GM12878 (cell line): ENCODE results near the gene RFXAP.

Experiments
- ATF7 ChIP-seq: fragments of 450-650 bp; IDR thresholded peaks from 2 replicates; pipeline ENCODE4 v1.6.1; 2016; ENCODE audit warnings: low read depth, mild to moderate bottlenecking
- CEBPB ChIP-seq, 2 experiments: fragments of 150-350 bp in 1 of 2; IDR thresholded peaks; 2 replicates each; pipeline ENCODE4 v1.6.1; 2012 to 2014; ENCODE audit warnings: low read depth in 2 of 2, low read length in 2 of 2, borderline replicate concordance in 1 of 2, inconsistent platforms in 1 of 2
- EP300 ChIP-seq, 2 experiments: fragments of 150-350 bp in 1 of 2; IDR thresholded peaks; 2 replicates each; pipeline ENCODE4 v1.6.1; 2011 to 2012; ENCODE audit warnings: low read depth in 2 of 2, low read length in 2 of 2, borderline replicate concordance in 1 of 2, improper control_type of control experiment in 1 of 2, inconsistent platforms in 1 of 2; ENCODE audit not compliant: control insufficient read depth in 1 of 2
- MTA3 ChIP-seq: IDR thresholded peaks from 2 replicates; pipeline ENCODE4 v1.6.1; 2012; ENCODE audit warnings: low read length, inconsistent platforms, borderline replicate concordance
- NBN ChIP-seq: fragments of 450-650 bp; IDR thresholded peaks from 2 replicates; pipeline ENCODE4 v1.6.1; 2016
- NFYB ChIP-seq: IDR thresholded peaks from 2 replicates; pipeline ENCODE4 v1.6.1; 2011; ENCODE audit warnings: low read depth, mild to moderate bottlenecking, low read length, improper control_type of control experiment, moderate library complexity; ENCODE audit not compliant: insufficient read depth
- POLR2A ChIP-seq: IDR thresholded peaks from 2 replicates; pipeline ENCODE4 v1.6.1; 2011; ENCODE audit warnings: low read depth, mild to moderate bottlenecking, low read length
- SMAD1 ChIP-seq: fragments of 450-650 bp; IDR thresholded peaks from 2 replicates; pipeline ENCODE4 v1.6.1; 2018; ENCODE audit warnings: mild to moderate bottlenecking, low read depth; ENCODE audit not compliant: partially characterized antibody
- YY1 ChIP-seq: IDR thresholded peaks from 2 replicates; pipeline ENCODE4 v1.6.1; 2011; ENCODE audit warnings: low read depth, mild to moderate bottlenecking, low read length
- ZNF207 ChIP-seq: fragments of 450-650 bp; IDR thresholded peaks from 2 replicates; pipeline ENCODE4 v1.6.1; 2014; ENCODE audit warnings: antibody characterized with exemption, mild to moderate bottlenecking, borderline replicate concordance
- TF ChIP-seq, protein P1 (sequence below), 3 experiments: IDR thresholded peaks in 2 of 3; conservative IDR thresholded peaks in 1 of 3; 2 replicates each; pipeline ENCODE4 v1.5.1; 2011; ENCODE audit warnings: low read depth in 3 of 3, low read length in 3 of 3, mild to moderate bottlenecking in 3 of 3, control low read depth in 2 of 3, moderate library complexity in 2 of 3, inconsistent platforms in 1 of 3, mixed read lengths in 1 of 3; ENCODE audit not compliant: control insufficient read depth in 2 of 3, insufficient read depth in 1 of 3; ENCODE audit errors: extremely low read depth in 1 of 3
- TF ChIP-seq, protein P2 (sequence below): fragments of 450-650 bp; IDR thresholded peaks from 2 replicates; pipeline ENCODE4 v1.6.1; 2017; ENCODE audit warnings: antibody characterized with exemption, mild to moderate bottlenecking, moderate library complexity

DNA sequence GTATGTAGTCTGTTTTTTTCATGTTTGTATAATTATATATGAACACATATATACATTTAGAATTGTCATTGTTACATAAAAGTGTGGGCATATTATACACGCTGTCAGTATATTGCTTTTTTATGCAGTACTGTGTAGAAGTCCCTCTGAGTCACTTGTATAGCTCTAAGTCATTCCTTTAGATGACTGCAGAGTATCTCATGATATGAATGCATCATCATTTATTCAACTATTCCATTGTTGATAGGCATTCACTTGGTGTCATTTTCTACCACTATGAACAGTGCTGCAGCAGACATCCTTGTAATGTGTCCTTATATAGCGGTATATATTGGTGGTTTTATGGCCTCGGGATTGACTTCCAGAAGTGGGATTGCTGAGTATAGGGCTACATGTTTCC, 15.3 kb downstream of the RFXAP start:
- TF ChIP-seq POLR2A (no peak), SMAD1 (no peak), ATF7 (no peak), CEBPB (IDR thresholded peaks at IDR 0.05; ENCODE audit: borderline replicate concordance in 1 of 2, low read depth in 2 of 2, low read length in 2 of 2) (no peak), ZNF207 (no peak), YY1 (no peak), NFYB (no peak), EP300 (IDR thresholded peaks at IDR 0.05; ENCODE audit: borderline replicate concordance in 1 of 2, control insufficient read depth in 1 of 2, low read depth in 2 of 2, low read length in 2 of 2) (no peak), NBN (no peak), MTA3 (no peak)
- TF ChIP-seq, protein P1, sequence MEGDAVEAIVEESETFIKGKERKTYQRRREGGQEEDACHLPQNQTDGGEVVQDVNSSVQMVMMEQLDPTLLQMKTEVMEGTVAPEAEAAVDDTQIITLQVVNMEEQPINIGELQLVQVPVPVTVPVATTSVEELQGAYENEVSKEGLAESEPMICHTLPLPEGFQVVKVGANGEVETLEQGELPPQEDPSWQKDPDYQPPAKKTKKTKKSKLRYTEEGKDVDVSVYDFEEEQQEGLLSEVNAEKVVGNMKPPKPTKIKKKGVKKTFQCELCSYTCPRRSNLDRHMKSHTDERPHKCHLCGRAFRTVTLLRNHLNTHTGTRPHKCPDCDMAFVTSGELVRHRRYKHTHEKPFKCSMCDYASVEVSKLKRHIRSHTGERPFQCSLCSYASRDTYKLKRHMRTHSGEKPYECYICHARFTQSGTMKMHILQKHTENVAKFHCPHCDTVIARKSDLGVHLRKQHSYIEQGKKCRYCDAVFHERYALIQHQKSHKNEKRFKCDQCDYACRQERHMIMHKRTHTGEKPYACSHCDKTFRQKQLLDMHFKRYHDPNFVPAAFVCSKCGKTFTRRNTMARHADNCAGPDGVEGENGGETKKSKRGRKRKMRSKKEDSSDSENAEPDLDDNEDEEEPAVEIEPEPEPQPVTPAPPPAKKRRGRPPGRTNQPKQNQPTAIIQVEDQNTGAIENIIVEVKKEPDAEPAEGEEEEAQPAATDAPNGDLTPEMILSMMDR (IDR thresholded peaks at IDR 0.05 in 2 of 3, conservative IDR thresholded peaks at IDR 0.05 in 1 of 3; ENCODE audit: control insufficient read depth in 2 of 3, extremely low read depth in 1 of 3, insufficient read depth in 1 of 3, low read depth in 3 of 3, low read length in 3 of 3): no peak
- TF ChIP-seq, protein P2, sequence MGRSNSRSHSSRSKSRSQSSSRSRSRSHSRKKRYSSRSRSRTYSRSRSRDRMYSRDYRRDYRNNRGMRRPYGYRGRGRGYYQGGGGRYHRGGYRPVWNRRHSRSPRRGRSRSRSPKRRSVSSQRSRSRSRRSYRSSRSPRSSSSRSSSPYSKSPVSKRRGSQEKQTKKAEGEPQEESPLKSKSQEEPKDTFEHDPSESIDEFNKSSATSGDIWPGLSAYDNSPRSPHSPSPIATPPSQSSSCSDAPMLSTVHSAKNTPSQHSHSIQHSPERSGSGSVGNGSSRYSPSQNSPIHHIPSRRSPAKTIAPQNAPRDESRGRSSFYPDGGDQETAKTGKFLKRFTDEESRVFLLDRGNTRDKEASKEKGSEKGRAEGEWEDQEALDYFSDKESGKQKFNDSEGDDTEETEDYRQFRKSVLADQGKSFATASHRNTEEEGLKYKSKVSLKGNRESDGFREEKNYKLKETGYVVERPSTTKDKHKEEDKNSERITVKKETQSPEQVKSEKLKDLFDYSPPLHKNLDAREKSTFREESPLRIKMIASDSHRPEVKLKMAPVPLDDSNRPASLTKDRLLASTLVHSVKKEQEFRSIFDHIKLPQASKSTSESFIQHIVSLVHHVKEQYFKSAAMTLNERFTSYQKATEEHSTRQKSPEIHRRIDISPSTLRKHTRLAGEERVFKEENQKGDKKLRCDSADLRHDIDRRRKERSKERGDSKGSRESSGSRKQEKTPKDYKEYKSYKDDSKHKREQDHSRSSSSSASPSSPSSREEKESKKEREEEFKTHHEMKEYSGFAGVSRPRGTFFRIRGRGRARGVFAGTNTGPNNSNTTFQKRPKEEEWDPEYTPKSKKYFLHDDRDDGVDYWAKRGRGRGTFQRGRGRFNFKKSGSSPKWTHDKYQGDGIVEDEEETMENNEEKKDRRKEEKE: no peak
